Stomach (tissue), 4 donors: ENCODE results near the gene PTPRM.

Source experiments
- CTCF ChIP-seq, 7 experiments: fragments of 450-650 bp in 4 of 7; fragments of 200-600 bp in 3 of 7; sonication (generic) in 3 of 7; IDR thresholded peaks; one replicate each; pipeline ENCODE4 v1.5.1; 2016 to 2019; ENCODE audit warnings: antibody characterized with exemption in 7 of 7, control low read depth in 2 of 7, mild to moderate bottlenecking in 1 of 7
- EP300 ChIP-seq: sonication (generic); formaldehyde crosslinking; IDR thresholded peaks from one replicate; pipeline ENCODE4 v1.6.1; 2017; ENCODE audit warnings: antibody characterized with exemption
- POLR2AphosphoS5 ChIP-seq, 3 donors: sonication (generic); formaldehyde crosslinking; IDR thresholded peaks; one replicate each; pipeline ENCODE4 v1.6.1; 2016; ENCODE audit warnings: antibody characterized with exemption in 3 of 3

DNA sequence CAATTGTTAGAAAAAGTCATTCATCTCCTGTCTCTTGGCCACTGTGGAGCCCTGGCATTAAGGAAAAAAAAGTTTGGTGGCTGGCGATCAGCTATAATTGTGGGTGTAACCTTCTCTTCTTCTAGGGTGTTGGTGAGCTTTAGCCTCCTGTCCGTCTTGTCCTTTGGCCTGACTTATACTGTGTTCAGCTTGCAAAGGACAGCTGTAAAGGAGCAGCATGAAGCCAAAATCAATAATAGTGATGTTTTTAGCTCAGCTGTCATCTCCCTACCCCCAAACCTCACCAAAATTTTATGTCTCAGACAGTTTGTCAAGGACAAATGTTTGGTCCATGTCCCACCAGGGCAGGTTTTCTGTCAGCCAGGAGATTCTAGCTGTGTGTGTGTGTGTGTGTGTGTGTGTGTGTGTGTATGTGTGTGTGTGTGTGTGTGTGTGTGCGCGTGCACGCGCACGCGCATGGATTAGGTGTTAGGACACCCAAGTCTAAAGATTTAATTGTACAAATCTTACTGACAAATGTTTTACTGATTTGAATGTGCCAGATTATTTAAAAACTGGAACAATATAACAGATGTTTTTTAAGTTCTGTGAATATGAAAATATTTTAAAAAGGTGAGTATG, 109.2 kb downstream of the PTPRM start:
- TF ChIP-seq CTCF (IDR thresholded peaks at IDR 0.05) (no peak), EP300 (no peak), POLR2AphosphoS5 (IDR thresholded peaks at IDR 0.05) (no peak)
